ENCODE data around the gene LYSMD4.

DNA sequence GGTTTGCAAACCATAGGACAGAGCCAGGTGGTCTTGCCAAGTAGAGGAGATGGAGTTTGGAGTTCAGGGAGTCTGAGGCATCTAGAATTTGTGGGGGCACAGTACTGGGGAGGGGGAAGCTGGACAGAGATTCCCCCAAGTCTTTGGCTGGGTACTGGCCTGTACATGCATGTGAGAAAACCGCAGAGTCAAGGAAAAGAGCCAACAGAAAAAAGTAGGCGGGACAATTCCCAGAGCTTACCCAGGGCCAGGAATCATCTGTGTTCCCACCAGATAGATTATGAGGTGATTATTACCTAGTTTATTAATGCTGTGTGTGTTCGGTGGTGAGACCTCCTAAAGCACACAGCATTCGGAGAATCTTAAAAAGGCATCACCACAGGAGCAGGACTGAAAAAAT, 11.3 kb downstream of the LYSMD4 start:
- TF ChIP-seq, protein P1, sequence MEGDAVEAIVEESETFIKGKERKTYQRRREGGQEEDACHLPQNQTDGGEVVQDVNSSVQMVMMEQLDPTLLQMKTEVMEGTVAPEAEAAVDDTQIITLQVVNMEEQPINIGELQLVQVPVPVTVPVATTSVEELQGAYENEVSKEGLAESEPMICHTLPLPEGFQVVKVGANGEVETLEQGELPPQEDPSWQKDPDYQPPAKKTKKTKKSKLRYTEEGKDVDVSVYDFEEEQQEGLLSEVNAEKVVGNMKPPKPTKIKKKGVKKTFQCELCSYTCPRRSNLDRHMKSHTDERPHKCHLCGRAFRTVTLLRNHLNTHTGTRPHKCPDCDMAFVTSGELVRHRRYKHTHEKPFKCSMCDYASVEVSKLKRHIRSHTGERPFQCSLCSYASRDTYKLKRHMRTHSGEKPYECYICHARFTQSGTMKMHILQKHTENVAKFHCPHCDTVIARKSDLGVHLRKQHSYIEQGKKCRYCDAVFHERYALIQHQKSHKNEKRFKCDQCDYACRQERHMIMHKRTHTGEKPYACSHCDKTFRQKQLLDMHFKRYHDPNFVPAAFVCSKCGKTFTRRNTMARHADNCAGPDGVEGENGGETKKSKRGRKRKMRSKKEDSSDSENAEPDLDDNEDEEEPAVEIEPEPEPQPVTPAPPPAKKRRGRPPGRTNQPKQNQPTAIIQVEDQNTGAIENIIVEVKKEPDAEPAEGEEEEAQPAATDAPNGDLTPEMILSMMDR (conservative IDR thresholded peaks at IDR 0.05; ENCODE audit: low read depth, low read length) = no peak
- TF ChIP-seq EZH2 (IDR thresholded peaks at IDR 0.05; ENCODE audit: low read length, unreplicated experiment) = no peak
- no peak for TF ChIP-seq EZH2phosphoT487 (IDR thresholded peaks at IDR 0.05; ENCODE audit: borderline replicate concordance, low read length)

All from PC-3 (cell line).